DOHH2 (cell line): ENCODE measurements around the gene SHISA3.

Experiments
- H3F3A ChIP-seq: fragments of 200-600 bp; sonication (generic), shearing (Covaris generic); 2 replicates; pipeline ENCODE4 v1.6.0; 2016; ENCODE audit warnings: antibody characterized with exemption, mild to moderate bottlenecking; ENCODE audit not compliant: control insufficient read depth, insufficient read depth
- H3K27ac ChIP-seq: fragments of 200-600 bp; sonication (generic); 2 replicates; pipeline ENCODE4 v1.5.1; 2014; ENCODE audit warnings: low read depth, mild to moderate bottlenecking, low read length, moderate library complexity
- H3K27me3 ChIP-seq: fragments of 200-600 bp; sonication (generic); 2 replicates; pipeline ENCODE4 v1.6.1; 2014; ENCODE audit warnings: mild to moderate bottlenecking, low read length, mixed read lengths; ENCODE audit not compliant: control insufficient read depth
- H3K36me3 ChIP-seq: fragments of 200-600 bp; sonication (generic); 2 replicates; pipeline ENCODE4 v1.6.1; 2014; ENCODE audit warnings: mild to moderate bottlenecking, low read length, moderate library complexity, mixed read lengths; ENCODE audit not compliant: control insufficient read depth
- H3K4me1 ChIP-seq: fragments of 200-600 bp; sonication (generic); 2 replicates; pipeline ENCODE4 v1.6.1; 2014; ENCODE audit warnings: mild to moderate bottlenecking, low read length, mixed read lengths; ENCODE audit not compliant: control insufficient read depth
- H3K4me2 ChIP-seq: fragments of 200-600 bp; sonication (generic); 2 replicates; pipeline ENCODE4 v1.6.0; 2014; ENCODE audit warnings: mild to moderate bottlenecking, low read length, moderate library complexity
- H3K4me3 ChIP-seq: fragments of 200-600 bp; sonication (generic); 2 replicates; pipeline ENCODE4 v1.5.1; 2014; ENCODE audit warnings: mild to moderate bottlenecking, low read length, mixed read lengths
- H3K79me2 ChIP-seq: fragments of 200-600 bp; sonication (generic); 2 replicates; pipeline ENCODE4 v1.6.1; 2014; ENCODE audit warnings: mild to moderate bottlenecking, low read length, mixed read lengths; ENCODE audit not compliant: control insufficient read depth
- H3K9me2 ChIP-seq: fragments of 200-600 bp; sonication (generic); replicated peaks from 2 replicates; pipeline ENCODE4 v1.6.1; 2014; ENCODE audit warnings: mild to moderate bottlenecking, low read length, mixed read lengths; ENCODE audit not compliant: control insufficient read depth
- H3K9me3 ChIP-seq: fragments of 200-600 bp; sonication (generic); 2 replicates; pipeline ENCODE4 v1.6.1; 2014; ENCODE audit warnings: antibody characterized with exemption, low read length, mixed read lengths; ENCODE audit not compliant: control insufficient read depth, insufficient read depth
- H4K20me1 ChIP-seq: fragments of 200-600 bp; sonication (generic); 2 replicates; pipeline ENCODE4 v1.6.0; 2014; ENCODE audit warnings: low read depth, mild to moderate bottlenecking, antibody characterized with exemption, low read length, moderate library complexity; ENCODE audit not compliant: control insufficient read depth, insufficient read depth
- CTCF ChIP-seq: fragments of 200-600 bp; sonication (generic); IDR thresholded peaks from one replicate; pipeline ENCODE4 v1.5.1; 2014; ENCODE audit warnings: antibody characterized with exemption, mild to moderate bottlenecking, low read depth, low read length; ENCODE audit not compliant: poor library complexity, severe bottlenecking
- EZH2phosphoT487 ChIP-seq: fragments of 200-600 bp; sonication (generic); IDR thresholded peaks from 2 replicates; pipeline ENCODE4 v1.6.1; 2017; ENCODE audit warnings: borderline replicate concordance, mild to moderate bottlenecking, antibody characterized with exemption, low read length, moderate library complexity, mixed read lengths

Gene SHISA3

GRCh38 chr4:42396752-42397634 is at the start of gene SHISA3:
Gene SHISA3, plus strand, starts transcription at chr4:42397488. Its CDS starts 569 bp downstream, at chr4:42398057.
- H3K27ac ChIP-seq: no peak within 1 kb of the TSS
- no peaks in the 10 kb centered on the region for H4K20me1 ChIP-seq
- H3K79me2 ChIP-seq: no peaks in the 10 kb centered on the region
- no peaks in the 10 kb centered on the region for H3F3A ChIP-seq
- no peaks in the 10 kb centered on the region for H3K36me3 ChIP-seq
- H3K4me1 ChIP-seq: peaks cover 33% of the 10 kb centered on the region
- peak within 1 kb of the TSS; percentile 95 for H3K4me2 ChIP-seq
- TF ChIP-seq EZH2phosphoT487: peak; percentile 57; the same call in 1 of the 2 replicates
- no peak for TF ChIP-seq CTCF
- H3K9me2 ChIP-seq: no peaks in the 10 kb centered on the region
- H3K4me3 ChIP-seq: peak within 1 kb of the TSS; percentile 71
- H3K9me3 ChIP-seq: no peaks in the 10 kb centered on the region
- peaks cover 64% of the 10 kb centered on the region for H3K27me3 ChIP-seq

DNA sequence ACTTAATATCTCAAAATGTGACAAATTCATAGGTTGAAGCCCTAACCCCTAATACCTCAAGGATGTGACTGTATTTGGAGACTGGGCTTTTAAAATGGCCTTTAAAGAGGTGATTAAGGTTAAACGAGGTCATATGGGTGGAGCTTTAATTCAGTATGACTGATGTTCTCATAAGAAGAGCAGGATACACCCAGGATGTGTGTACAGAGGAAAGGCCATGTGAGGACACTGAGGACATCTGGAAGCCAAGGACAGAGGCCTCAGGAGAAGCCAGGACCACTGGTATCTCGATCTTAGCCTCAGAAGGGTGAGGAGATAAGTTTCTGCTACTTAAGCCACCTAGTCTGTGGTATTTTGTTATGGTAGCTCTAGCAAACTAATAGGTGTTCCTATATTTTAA is 49.0 kb upstream of the SHISA3 start:
- H3K9me2 ChIP-seq: no peaks in the 10 kb centered on the region
- no peaks in the 10 kb centered on the region for H3K36me3 ChIP-seq
- no peak overlapping the region for H3K27ac ChIP-seq
- TF ChIP-seq CTCF: no peak
- TF ChIP-seq EZH2phosphoT487: no peak
- H3K27me3 ChIP-seq: peaks cover 14% of the 10 kb centered on the region
- no peaks in the 10 kb centered on the region for H3K9me3 ChIP-seq
- peaks cover 11% of the 10 kb centered on the region for H3K4me1 ChIP-seq
- no peaks in the 10 kb centered on the region for H3F3A ChIP-seq
- H3K4me3 ChIP-seq: no peak overlapping the region
- no peaks in the 10 kb centered on the region for H3K79me2 ChIP-seq
- no peak overlapping the region for H3K4me2 ChIP-seq
- H4K20me1 ChIP-seq: no peaks in the 10 kb centered on the region

DNA sequence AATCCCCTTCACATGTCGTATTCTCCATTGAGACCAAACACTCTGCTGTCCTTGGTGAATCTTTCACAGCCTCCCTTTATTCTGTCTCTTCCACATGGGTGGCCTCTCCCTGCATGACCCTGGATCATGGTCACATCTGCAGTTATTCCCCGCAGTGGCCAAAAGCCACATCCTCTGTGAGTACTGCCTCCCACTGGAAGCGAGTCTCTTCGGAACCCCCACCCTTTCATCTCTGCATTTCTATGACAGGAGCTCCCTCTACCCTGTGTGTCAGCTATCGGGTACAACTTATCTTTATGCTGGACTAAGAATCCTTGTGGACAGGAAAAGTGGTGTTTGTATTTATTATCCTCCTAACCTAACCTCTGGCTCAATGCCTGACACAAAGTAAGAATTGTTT is 48.6 kb upstream of the SHISA3 start:
- no peak overlapping the region for H3K4me2 ChIP-seq
- H4K20me1 ChIP-seq: no peaks in the 10 kb centered on the region
- peaks cover 11% of the 10 kb centered on the region for H3K4me1 ChIP-seq
- no peak overlapping the region for H3K27ac ChIP-seq
- no peaks in the 10 kb centered on the region for H3K79me2 ChIP-seq
- no peak overlapping the region for H3K4me3 ChIP-seq
- no peaks in the 10 kb centered on the region for H3K9me2 ChIP-seq
- H3K9me3 ChIP-seq: no peaks in the 10 kb centered on the region
- H3K36me3 ChIP-seq: no peaks in the 10 kb centered on the region
- no peak for TF ChIP-seq CTCF
- TF ChIP-seq EZH2phosphoT487: no peak
- peaks cover 12% of the 10 kb centered on the region for H3K27me3 ChIP-seq
- H3F3A ChIP-seq: no peaks in the 10 kb centered on the region
